GM21529 (cell line): ENCODE measurements around the gene PDCD4.

Experiments used
- ATAC-seq: cut with Tn5 transposase; IDR thresholded peaks from one replicate; pipeline ENCODE4 v1.9.1; 2021; ENCODE audit not compliant: unreplicated experiment

Gene PDCD4

DNA sequence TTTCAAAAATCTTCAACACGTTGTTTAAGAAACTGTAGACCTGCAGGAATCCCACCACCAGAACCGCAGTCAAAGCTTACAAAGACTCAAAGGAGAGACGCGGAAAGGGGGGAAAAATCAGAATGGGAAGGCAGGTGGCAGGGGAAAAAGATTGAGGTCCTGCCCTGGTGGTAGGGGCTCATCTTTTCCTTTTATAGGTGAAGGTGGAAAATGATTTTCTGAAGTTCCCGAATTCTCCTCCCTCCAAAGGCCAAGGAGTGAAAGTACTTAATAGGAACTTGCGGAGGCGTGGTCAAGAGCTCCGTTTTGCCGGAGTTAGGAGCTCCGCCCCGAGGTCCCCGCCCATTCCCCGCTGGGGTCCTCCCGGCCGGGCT lies 46.5 kb downstream of the PDCD4 start:
- no peak for ATAC-seq

DNA sequence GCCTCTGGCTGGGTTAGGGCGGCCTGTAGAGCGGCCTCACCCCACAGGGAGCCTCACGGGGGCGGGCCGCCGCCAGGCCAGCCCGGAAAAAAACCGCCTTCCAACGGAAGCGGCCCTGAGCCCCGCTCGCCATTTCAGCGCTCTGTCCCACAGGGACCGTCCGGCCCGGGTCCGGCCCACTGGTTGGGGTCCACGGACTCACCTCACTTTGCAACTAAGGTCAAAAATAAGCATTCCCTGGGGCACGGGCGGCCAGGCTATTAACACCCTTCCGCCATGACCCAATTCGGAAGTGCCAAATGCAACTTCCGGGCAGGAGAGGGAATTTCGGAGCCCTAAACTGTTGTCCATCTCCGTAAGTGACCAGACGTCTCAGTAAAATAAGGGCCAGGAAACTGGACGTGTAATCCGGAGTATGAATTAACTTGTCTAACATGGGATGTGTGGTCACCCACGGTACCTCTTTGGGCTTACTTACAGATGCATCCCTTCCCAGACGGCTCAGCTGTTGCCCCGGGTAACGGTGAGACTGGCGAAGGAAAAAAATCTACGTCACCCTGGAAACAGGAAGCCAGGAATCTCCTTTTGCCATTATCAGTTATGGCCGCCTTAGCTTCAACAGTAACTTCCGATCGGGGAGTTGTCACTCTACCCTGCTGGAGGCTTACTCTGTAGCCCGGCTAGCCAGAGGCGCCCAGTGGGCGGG lies 47.1 kb downstream of the PDCD4 start, which contains the start of gene BBIP1:
Gene BBIP1 (minus strand): TSS at position 538 of the 706 bp plus-strand sequence. CDS start 1,023 bp downstream, outside the sequence.
- peak; percentile 78 for ATAC-seq

DNA sequence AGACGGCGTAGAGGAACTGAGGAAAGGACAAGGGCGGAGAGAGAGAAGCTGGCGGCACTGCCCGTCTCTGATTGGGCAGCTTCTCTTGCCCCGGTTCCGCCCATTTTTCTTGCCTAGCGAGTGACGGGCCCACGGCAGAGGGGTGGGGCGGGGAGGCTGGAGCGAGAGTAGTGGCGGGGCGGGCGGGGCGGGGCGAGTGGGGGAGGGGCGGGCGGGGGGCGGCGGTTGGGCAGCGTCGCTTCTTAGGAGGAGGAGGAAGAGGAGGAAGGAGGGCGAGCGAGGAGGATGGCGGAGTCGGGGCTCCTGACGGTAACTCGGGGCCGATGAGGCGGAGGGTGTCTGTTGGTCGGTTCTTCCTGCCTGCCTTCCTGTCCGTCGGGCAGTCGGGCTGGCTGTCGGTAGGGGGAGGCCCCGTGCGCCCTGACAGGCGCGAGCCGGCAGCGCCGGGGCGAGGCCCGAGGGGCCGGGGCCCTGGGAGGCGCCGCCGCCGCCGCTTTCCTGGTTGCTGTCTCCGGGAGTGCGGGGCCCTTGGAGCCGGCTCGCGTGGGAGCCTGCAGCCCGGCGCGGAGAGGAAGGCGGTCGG lies 47.7 kb downstream of the PDCD4 start, which contains the start of gene SHOC2:
Gene SHOC2 (plus strand): TSS at position 256 of the 583 bp plus-strand sequence. CDS start 44,755 bp downstream, outside the sequence.
- ATAC-seq = peak; percentile 9

DNA sequence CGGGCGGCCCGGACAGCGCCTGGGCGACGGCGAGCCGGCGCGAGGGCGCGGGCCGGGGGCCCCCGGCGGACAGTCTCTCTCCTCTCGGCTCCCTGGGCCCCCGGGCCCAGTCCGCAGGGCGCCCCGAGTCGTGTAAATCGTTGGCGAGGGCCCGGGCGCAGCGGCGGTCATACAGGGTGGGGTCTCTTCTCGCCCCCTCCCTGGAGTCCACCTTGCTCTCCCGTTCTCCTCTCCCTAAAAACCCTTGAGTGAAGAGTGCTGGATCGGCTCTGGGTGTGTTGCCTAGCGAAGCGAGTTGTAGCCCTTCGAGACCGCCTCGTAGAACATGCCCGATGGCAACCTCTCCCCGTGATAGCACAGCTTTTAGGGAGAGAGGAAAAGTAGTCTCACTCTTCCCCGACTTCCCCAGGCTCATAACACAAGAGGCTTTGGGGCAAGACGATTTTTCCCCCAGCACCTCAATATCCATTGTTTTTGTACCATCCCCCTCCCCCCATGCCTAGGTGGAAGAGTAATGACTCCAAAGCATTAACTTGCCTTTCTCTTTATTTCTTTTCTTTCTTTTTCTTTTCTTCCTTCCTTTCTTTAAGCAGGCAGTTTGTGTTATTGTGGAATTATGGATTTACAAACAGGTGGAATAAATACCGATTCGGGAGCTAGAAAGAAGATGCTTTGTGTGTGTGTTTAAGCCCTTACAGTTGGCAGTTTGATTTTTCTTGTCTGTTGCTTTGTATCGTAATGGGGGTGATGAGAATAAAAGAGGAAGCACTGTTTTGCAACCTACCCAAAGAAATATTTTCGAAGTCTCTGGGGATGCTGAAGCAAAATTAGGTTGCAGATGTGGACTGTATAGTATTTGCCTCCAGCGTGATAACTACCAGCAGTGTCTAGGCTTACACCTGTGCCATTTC lies 48.5 kb downstream of the PDCD4 start:
- peak; percentile 29 for ATAC-seq

DNA sequence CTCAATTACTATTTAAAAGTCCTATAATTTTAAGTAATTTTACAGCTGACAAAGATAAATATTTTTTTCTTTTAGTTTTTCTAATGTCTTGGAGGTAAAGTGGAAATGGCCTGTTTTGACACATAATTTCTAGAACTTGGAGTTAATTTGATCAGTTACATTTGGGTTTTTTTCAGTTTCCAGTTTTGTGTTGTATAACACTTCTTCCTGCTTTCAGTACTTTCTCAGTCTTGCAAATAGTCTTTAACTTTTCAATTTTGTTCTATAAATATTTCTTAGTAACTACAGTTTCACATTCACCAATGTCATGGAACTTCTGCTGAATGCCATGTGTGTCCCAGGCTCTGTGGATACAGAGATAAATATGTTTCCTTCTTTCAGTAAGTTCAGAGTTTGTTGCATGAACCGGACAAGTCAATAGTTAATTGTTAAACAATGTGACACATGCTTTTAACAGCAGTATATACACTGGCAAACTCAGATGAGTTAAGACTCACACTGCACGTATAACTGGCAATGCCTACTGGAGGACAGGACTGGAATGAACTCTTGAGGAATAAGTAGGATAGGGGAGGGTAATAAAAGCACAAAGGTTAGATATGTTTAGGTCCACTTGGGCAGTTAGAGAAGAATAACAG lies 52.2 kb downstream of the PDCD4 start:
- no peak for ATAC-seq

DNA sequence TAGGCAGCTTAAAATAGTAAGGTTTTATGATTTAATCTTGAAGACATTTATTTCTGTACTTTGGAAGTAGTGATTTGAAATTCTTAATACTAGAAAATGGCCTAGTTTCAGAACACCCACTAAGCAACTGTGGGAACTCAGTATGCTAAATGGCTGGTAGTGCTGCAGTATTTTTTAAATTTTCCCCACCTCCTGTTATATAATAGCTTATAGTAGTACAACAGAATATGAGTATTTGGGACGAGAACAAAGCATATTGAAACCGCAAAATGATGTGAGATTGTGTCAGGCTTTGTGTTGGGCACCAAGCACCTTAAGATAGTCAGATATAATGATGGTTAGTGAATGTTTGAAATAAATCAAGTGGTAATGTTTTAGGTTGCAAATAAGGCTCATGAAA lies 55.7 kb downstream of the PDCD4 start:
- no peak for ATAC-seq

DNA sequence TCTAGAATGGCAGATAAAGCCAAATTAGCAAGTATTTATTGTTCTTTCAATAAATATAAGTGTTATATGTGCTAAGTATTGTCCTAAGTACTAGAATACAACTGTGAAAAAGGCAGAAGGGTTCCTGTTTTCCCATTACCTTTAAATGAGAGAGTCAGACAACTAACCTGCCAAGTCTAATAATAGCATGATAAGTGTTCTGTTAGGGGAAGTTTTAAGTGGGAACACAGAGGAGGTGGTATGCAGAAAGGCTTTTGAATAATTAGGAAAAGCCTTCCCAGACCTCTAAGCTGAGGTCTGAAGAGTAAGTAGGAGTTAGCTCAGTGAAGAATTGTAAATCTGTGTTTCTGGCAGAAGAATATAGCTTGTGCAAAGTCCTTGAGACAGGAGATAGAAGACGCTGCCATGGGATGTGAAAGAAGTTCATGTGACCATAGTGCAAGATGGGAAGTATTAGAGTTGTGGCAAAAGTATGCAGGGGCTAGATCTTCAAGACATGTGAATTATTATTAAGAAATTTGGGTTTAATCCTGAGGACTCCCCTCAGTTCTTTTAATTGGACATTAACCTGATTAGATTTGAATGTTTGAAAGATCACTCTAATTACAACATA lies 60.1 kb downstream of the PDCD4 start:
- no peak for ATAC-seq

DNA sequence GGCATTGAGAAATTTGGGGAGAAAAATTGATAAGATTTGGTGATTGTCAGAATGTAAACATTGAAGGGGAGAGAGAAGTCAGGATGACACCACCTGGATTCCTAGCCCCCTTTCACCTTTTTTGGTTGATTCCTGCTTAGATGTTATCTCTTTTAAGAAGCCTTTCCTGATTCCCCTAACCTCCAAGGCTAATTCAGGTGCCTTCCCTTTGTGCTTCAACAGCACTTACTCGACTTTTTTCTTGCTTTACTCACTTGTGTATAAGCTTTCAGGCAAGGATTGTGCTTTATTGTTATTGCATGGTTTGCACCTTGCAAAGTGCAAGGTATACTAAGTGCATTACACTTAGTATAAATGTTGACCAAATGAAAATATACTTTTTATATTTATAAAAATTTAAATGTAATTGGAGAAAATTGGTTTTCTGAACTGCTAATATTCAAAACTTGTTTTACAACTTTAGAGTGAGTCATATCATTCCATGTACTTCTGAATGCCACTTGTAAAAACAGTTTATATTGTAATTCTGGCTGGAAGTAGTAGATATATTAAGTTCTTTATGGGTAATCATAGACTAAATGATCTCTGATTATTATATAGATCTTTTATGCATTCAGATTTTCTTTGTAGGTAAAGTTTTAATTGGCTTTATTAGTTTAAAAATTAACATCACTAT lies 60.9 kb downstream of the PDCD4 start:
- ATAC-seq = no peak

DNA sequence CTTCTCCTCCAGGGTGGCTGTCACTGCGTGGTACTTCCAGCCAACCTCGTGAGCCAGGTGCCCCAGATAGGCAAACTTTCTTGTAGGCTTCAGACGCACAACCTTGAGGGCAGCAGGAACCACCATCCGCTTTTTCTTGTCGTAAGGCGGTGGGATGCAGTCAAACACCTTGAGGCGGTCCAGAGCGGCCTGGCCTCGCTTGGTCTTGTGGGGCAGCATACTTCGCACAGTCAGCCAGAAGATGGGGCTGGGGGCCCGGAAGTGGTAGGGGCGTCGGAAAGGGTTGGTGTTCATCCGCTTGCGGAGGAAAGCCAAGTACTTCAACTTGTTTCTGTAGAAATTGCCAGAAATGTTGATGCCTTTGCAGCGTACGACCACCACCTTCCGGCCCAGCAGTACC lies 65.0 kb downstream of the PDCD4 start:
- ATAC-seq = no peak

DNA sequence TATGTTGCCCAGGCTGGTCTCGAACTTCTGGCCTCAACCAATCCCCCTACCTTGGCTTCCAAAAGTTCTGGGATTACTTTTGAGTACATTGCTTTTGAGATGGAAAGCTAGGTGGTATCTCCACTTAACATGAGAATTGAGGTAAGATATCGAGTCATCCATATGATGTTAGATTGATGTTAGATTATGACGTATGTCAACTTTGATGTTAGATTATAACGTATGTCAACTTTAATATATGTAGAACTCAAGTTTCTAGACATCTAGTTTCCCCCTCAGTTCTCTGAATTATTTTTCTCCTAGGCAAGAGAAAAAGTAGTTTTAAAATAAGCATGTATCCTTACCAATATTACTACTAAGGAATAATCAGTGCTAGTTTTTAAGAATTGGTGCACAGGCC lies 67.7 kb downstream of the PDCD4 start:
- ATAC-seq = no peak

DNA sequence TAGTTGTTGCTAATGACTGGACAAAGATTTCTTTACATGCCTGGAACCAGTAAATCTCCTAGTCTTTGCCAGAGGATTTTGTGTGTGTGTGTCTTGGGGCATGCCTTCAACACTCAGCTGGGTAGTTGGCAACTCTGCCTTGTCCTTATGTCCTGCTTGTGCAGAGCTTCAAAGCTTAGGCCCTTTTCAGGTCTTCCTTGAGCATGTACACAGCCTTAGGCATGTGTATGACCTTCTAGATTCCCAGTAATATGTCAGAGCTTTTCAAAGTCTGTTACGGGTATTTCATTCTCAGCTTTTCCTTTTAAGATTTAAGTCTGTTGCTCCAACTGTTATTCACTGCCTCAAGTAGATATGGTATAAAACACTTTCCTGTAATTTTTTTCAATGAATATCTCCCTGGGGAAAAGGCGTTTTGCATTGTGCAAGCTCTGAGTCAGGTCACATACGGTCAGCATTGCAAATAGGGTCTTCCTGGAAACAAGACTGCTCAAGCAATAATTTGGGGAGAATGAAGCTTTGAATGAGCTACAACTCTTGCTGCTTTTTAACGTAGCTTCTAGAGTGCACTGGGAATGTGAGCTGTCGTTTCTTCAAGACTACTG lies 73.2 kb downstream of the PDCD4 start:
- ATAC-seq = no peak

DNA sequence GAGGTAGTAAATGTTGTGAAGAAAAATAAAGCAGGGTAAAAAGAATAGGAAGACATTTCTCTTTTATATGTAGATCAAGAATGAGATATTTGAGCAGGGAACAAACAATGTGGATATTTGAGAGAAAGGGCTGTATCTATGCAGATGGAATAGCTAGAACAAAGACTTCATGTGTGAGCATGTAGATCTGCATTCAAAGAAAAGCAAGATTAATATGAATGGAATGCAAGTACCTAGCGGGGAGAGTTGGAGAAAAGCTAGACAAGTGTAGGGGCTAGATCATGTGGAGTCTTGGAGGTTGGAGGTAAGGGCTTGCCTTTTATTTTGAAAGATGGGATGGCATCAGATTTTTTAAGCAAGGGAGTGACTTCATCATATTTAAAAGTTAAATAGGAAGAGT lies 74.8 kb downstream of the PDCD4 start:
- ATAC-seq = no peak

DNA sequence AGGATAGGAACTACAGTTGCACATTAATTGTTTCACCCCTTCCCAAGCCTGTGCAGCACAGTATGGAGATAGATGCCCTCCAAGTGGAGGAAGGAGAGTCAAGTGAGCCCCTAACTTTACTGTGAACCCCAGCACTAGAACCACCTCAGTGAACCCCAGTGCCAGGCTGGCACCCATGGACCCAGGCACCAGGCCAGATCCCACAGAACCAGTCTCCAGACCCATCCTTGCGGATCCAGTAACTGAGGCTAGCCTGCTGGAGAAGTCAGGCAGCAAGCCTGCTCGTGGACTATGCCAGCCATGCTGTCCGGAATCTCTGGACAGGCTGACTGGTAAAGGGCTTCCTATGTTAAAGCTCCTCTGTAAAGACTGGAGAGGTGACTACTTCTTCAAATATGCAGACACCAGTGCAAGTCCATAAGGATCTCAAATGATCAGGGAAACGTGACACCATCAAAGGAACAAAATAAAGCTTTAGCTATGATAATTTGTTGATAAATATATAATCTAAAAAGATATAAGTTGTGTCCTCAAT lies 75.4 kb downstream of the PDCD4 start:
- no peak for ATAC-seq
